PFSK-1 (cell line): ENCODE results near the gene NFAM1.

Source experiments
- POLR2AphosphoS5 ChIP-seq: IDR thresholded peaks from 2 replicates; pipeline ENCODE4 v1.6.1; 2012; ENCODE audit warnings: low read depth, mild to moderate bottlenecking, control low read depth, low read length, moderate library complexity
- SIN3A ChIP-seq: IDR thresholded peaks from 2 replicates; pipeline ENCODE4 v1.6.1; 2012; ENCODE audit warnings: mild to moderate bottlenecking, low read length, moderate library complexity, borderline replicate concordance; ENCODE audit not compliant: insufficient read depth
- TAF1 ChIP-seq: IDR thresholded peaks from 2 replicates; pipeline ENCODE4 v1.6.1; 2012; ENCODE audit warnings: low read length, control low read depth, borderline replicate concordance; ENCODE audit not compliant: insufficient read depth
- TF ChIP-seq, protein P1 (sequence below), 2 experiments: IDR thresholded peaks; 2 replicates each; pipeline versions ENCODE4 v1.6.1 to v1.8.0; 2011 to 2012; ENCODE audit warnings: low read depth in 2 of 2, low read length in 2 of 2, control low read depth in 1 of 2, inconsistent platforms in 1 of 2, mild to moderate bottlenecking in 1 of 2, moderate library complexity in 1 of 2; ENCODE audit not compliant: insufficient read depth in 1 of 2

DNA sequence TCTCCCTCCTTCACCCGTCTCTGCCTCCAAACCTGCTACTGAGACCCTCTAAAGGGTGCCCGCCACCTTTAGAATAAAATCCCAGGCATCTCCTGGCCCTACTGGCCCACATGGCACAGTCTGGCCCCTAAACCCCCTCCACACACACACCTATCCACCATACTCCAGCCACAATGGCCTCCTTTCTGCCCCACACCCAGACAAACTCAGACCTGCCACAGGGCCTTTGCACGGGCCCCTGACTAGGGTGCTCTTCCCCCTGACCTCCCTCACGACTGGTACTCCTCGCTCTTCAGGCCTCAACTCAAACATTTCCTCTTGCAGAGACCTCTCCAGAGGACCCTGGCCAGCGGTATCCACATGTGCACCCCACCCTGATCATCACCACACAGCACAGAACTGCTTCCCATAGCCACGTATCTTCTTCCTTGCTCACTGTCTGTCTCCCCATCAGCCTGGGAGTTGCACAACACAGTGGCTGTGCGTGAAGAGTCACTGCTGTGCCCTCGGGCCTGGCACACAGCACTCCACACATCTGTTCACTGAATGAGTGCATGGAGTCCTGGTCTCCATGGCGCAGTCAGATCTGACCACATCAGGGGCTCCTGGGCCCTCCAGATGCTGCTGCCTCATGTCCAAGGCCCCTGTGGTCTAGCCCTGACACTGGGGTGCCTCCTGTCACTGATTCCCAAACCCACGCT, 95.5 kb downstream of the NFAM1 start:
- TF ChIP-seq, protein P1, sequence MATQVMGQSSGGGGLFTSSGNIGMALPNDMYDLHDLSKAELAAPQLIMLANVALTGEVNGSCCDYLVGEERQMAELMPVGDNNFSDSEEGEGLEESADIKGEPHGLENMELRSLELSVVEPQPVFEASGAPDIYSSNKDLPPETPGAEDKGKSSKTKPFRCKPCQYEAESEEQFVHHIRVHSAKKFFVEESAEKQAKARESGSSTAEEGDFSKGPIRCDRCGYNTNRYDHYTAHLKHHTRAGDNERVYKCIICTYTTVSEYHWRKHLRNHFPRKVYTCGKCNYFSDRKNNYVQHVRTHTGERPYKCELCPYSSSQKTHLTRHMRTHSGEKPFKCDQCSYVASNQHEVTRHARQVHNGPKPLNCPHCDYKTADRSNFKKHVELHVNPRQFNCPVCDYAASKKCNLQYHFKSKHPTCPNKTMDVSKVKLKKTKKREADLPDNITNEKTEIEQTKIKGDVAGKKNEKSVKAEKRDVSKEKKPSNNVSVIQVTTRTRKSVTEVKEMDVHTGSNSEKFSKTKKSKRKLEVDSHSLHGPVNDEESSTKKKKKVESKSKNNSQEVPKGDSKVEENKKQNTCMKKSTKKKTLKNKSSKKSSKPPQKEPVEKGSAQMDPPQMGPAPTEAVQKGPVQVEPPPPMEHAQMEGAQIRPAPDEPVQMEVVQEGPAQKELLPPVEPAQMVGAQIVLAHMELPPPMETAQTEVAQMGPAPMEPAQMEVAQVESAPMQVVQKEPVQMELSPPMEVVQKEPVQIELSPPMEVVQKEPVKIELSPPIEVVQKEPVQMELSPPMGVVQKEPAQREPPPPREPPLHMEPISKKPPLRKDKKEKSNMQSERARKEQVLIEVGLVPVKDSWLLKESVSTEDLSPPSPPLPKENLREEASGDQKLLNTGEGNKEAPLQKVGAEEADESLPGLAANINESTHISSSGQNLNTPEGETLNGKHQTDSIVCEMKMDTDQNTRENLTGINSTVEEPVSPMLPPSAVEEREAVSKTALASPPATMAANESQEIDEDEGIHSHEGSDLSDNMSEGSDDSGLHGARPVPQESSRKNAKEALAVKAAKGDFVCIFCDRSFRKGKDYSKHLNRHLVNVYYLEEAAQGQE (IDR thresholded peaks at IDR 0.05; ENCODE audit: insufficient read depth in 1 of 2, low read depth in 2 of 2, low read length in 2 of 2) = no peak
- TF ChIP-seq POLR2AphosphoS5 (no peak), SIN3A (no peak), TAF1 (no peak)
